Inflammatory macrophage treated with lipopolysaccharide for 1 hour (primary cell): ENCODE measurements around the gene SLC31A1.

Experiments used
- DNase-seq, 2 donors: peaks; one replicate each; pipeline ENCODE4 v3.0.0-alpha.2; 2020 to 2022

The SLC31A1 gene

GRCh38 chr9:113309204-113309813 is 88.0 kb downstream of the SLC31A1 start:
- peak; percentile 32 to 51 for DNase-seq

- DNase-seq = no peak
These were observed 89.2 kb downstream of the SLC31A1 start for GRCh38 chr9:113310538-113310937.

GRCh38 chr9:113311961-113312360 is 90.6 kb downstream of the SLC31A1 start:
- DNase-seq = no peak

GRCh38 chr9:113313261-113313660 is 91.9 kb downstream of the SLC31A1 start:
- no peak for DNase-seq
